IMR-90 (cell line): Measurements from ENCODE around the gene TCIRG1.

ENCODE experiments used
- CTCF ChIP-seq: conservative IDR thresholded peaks from 2 replicates; pipeline ENCODE4 v1.5.1; 2012; ENCODE audit warnings: mild to moderate bottlenecking, low read depth, low read length, improper control_type of control experiment
- FOS ChIP-seq: fragments of 150-350 bp; IDR thresholded peaks from 2 replicates; pipeline ENCODE4 v1.6.1; 2016; ENCODE audit warnings: low read depth, low read length

DNA sequence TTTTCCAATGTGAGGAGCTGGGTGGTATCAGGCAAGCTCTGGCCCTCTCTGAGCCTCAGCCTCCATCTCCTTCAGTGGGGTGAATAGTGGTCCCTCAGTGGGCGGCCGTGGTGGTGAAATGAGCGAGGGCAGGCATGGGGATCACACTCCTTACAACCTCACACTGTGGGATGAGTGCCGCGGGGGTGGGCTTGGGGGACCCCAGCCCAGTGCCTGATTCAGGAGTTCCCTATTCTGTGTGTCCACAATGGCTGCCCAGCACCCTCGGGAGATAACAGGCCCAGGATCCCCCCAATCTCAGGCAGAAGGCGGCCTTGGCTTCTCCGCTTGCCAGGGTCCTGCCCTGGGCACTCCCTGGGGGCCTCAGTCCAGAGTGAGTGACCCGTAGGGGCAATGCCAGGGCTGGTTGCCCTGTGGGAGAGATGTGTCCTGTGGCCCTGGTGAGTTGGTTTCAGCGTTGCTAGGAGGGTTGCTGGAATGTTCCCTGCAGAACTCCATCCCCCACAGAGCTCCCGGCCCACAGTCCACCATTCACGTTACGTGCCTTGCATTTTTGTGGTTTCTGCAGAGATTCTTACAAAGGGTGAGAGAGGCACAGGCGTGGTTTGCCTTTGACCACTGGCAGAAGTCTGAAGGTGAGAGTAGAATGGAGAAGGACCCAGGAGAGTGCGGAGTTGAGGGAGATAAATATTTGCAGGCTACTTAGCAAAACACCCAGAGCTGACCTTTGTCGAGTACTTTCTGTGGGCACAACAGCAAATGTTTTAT lies 25.8 kb upstream of the TCIRG1 start:
- no peak for TF ChIP-seq CTCF
- 0 out of 2 replicates have a peak, but pooled peaks have one; percentile 21 for TF ChIP-seq FOS
